A549 treated with AZD9567 at 1 μM for 4 hours (cell line): ENCODE results near the gene NCOA5. TPM values are rescaled to one million over a fixed set of nuclear protein-coding genes. Genes with fewer than 3 reads are reported as not detected.

Source experiments
- total RNA-seq: library from RNA; stranded (reverse); fragments of 200-300 nt; extraction: Qiagen RNA extraction; gene quantifications from 5 replicates; pipeline ENCODE4 v1.2.3, GENCODE V29; 2022; ENCODE audit not compliant: insufficient read depth

NCOA5 gene
- 22.8 to 27.7 TPM (median 23.1 TPM) in 5 replicates for total RNA-seq

GRCh38 chr20:46089417-46090388 lies at the start of gene NCOA5:
TSS of gene NCOA5 (minus strand) at chr20:46089962. CDS start at chr20:46079424, 10,538 bp downstream.

GRCh38 chr20:46117704-46118467 lies 28.1 kb upstream of the NCOA5 start, which contains the start of gene CD40:
TSS of gene CD40 (plus strand) at chr20:46118314. CDS start at chr20:46118344, 30 bp downstream.

DNA sequence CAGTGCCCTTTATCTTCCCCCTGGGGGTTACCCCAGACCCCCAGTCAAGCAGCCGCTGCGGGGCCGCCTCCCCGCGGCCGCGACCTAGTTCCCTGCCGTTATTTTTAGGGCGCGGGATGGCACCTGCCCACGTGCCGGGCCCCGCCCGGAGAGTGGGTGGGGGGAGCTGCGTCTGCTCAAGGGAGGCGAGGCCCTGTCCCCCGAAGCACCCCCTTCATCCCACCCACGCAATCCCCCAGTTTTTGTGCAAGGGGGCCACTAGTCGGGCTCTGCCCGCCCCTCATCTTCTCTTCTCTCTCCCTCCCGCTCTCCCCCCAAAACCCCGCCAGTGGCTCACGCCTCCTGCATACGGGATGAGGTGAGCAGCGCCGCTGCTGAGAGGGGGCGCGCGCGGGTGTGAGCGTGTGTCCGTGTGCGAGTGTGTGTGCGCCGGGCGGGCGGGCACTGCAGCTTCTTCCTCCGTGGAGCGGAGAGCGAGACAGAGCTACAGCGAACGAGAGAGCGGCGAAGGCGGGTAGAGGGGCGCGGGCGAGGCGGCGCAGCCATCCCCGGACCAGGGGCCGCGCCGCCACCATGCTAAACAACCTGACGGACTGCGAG lies 60.9 kb downstream of the NCOA5 start, which contains the start of gene SLC12A5:
TSS of gene SLC12A5 (plus strand) at position 444 of the 600 bp plus-strand sequence. CDS start at position 574, 130 bp downstream.

Other genes starting within 250 kb of the NCOA5 start
- gene ACOT8, start 232.6 kb downstream of the NCOA5 start, total RNA-seq, result 14.3 to 20.5 TPM (median 19.4 TPM) in 5 replicates
- 1.4 to 3.3 TPM (median 1.5 TPM) in 5 replicates for gene ZSWIM3, start 232.3 kb downstream of the NCOA5 start, total RNA-seq
- 5.2 to 8.3 TPM (median 5.8 TPM) in 5 replicates for gene ZSWIM1, start 208.7 kb downstream of the NCOA5 start, total RNA-seq
- gene SPATA25, start 202.3 kb downstream of the NCOA5 start, total RNA-seq, result 0.22 to 0.46 TPM (median 0.36 TPM) in 4 of 5 replicates, not detected in the other
- gene NEURL2, start 198.8 kb downstream of the NCOA5 start, total RNA-seq, result 0.95 to 1.3 TPM (median 1.1 TPM) in 4 of 5 replicates, not detected in the other
- 102 to 120 TPM (median 111 TPM) in 5 replicates for gene CTSA, start 198.6 kb downstream of the NCOA5 start, total RNA-seq
- gene PLTP, start 177.8 kb downstream of the NCOA5 start, total RNA-seq, result 1.6 to 1.9 TPM (median 1.7 TPM) in 4 of 5 replicates, not detected in the other
- 36.5 to 38.0 TPM (median 37.0 TPM) in 5 replicates for gene PCIF1, start 155.3 kb downstream of the NCOA5 start, total RNA-seq
- 8.3 to 9.8 TPM (median 9.5 TPM) in 5 replicates for gene ZNF335, start 117.8 kb downstream of the NCOA5 start, total RNA-seq
- 0.33 to 0.62 TPM (median 0.40 TPM) in 4 of 5 replicates, not detected in the other for gene MMP9, start 81.1 kb downstream of the NCOA5 start, total RNA-seq
- gene SLC12A5, start 60.7 kb downstream of the NCOA5 start, total RNA-seq, result 8.8 to 19.1 TPM (median 13.8 TPM) in 5 replicates
- 4.1 to 6.3 TPM (median 4.7 TPM) in 5 replicates for gene CD40, start 28.4 kb upstream of the NCOA5 start, total RNA-seq
- 0.03 to 0.05 TPM (median 0.05 TPM) in 3 of 5 replicates, not detected in the others for gene CDH22, start 218.5 kb upstream of the NCOA5 start, total RNA-seq